ENCODE results near the gene IGFBP5.
A peak's percentile ranks its signal among the peaks of the same experiment; 100 is the strongest.

GRCh38 chr2:216636551-216637450, 58.5 kb downstream of the IGFBP5 start:
- TF ChIP-seq CTCF (IDR thresholded peaks at IDR 0.05) (no peak), POLR2A (IDR thresholded peaks at IDR 0.05) (no peak), POLR2AphosphoS5 (IDR thresholded peaks at IDR 0.05) (peak; percentile 15), EP300 (IDR thresholded peaks at IDR 0.05) (no peak)

All from gastroesophageal sphincter (tissue), 3 donors.